Dedifferentiated amniotic fluid mesenchymal stem cell (primary cell): ENCODE results near the gene UTS2B.
A peak's percentile ranks its signal among the peaks of the same experiment; 100 is the strongest.

ENCODE experiments used
- DNase-seq: peaks from one replicate; pipeline ENCODE4 v3.0.0-alpha.2; 2016; ENCODE audit errors: extremely low spot score

The UTS2B gene

GRCh38 chr3:191352014-191352413, 21.7 kb upstream of the UTS2B start:
- no peak for DNase-seq

- no peak for DNase-seq
Observed at GRCh38 chr3:191350396-191351090, 20.2 kb upstream of the UTS2B start.

- DNase-seq: no peak
Observed at GRCh38 chr3:191348098-191348497, 17.8 kb upstream of the UTS2B start.

DNA sequence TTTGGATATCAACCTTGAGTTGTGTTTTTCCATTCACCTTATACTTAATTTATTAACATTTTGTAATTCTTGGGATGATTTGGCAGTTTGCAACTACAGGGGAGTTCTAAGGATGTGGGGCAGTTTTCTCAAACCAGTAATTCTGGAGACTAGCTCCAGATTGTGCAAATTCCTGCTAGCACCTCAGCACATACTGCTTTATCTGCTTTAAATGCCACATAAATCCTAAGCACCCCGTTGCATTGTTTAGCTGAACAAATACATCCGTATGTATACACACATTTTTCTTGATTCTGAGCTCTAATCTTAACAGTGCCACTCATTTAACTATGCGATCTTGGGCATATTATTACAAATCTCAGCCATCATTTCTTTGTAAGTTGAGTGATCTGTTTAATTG, 16.9 kb upstream of the UTS2B start:
- no peak for DNase-seq

DNA sequence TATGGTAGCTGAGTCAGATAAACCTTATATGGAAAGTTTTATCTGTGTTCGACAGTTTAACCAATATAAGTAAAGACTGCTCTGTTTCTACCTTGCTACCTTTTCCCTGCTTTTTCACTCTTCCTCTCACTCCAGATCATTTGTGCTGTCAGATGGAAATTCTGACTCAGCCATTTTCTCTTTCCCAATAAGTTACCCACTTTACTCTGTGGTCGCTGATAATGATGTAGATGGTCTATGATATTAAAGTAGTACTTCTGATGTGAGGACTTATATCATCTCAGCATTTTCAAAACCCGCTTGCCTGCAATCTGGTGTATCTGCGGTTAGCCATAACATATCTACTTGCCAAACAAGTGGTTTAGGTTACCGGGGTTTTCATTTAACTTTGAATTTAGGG, 15.0 kb upstream of the UTS2B start:
- no peak for DNase-seq

- DNase-seq: no peak
Observed at GRCh38 chr3:191343913-191344312, 13.6 kb upstream of the UTS2B start.

DNA sequence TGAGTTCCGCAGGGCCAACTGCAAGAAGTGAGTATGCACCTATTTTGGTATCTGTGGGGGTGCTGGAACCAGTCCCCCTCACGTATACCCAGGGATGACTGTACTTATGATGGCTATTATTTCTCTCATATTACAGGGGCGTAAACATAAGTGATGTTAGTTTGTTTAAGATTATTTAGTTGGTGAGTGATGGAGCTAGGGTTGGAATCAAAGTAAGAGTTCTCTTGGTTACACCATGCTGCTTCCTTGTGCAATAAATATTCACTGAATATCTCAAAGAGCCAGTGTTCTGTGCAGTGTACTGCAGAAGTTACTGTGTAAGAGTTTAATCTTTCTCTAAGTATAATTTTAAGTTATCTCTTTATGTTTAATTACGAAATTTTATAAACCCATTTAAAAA, 12.8 kb upstream of the UTS2B start:
- no peak for DNase-seq

- DNase-seq: no peak
Observed at GRCh38 chr3:191342411-191342810, 12.1 kb upstream of the UTS2B start.

- no peak for DNase-seq
Observed at GRCh38 chr3:191342006-191342405, 11.7 kb upstream of the UTS2B start.

GRCh38 chr3:191340966-191341365, 10.6 kb upstream of the UTS2B start:
- DNase-seq: no peak

DNA sequence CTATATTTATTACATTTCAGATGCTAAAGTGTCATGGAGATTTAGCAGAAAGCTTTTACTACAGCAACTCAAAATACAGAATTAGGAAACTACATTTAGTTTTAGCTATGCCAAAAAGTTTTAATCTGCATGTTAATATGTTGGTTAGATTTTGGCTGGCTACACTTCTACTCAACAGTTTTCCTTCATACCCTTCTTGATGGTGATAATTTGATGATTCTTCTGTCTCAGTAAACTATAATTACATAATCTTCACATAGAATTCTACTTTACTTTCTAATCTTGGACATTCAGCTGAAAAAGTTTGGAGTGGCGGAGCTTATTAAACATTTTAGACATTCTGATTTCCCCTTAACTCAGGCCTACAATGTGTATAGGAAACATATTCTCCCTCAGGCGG, 10.0 kb upstream of the UTS2B start:
- DNase-seq: no peak

DNA sequence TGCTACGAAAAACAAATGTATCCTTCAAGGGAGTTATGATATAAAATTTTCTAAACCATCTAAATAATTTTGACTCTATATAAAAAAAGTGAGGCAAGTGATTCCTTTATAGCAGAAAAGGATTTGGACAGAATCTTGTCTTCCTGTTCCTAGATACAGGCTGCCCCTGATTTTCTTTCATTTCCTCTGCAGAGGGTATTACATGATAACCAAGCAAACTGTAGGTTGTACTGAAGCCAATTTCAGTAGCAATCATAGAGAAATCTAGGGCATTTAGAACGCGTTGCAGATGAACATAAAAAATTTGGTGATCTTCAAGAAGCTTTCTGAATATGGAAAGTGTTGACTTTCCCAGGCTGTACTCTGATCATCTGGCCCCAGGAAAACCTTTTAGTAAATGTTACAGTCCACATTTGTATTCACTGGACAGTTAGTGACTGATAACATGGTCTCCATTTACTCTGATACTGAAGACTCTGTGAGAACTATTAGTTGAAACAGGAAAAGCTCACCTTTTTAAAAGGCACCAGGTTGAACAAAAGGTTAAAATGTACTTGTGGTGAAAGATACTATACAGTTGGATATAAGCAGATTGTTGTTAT, 9.1 kb upstream of the UTS2B start:
- DNase-seq: no peak

- no peak for DNase-seq
Observed at GRCh38 chr3:191338177-191338488, 7.8 kb upstream of the UTS2B start.

DNA sequence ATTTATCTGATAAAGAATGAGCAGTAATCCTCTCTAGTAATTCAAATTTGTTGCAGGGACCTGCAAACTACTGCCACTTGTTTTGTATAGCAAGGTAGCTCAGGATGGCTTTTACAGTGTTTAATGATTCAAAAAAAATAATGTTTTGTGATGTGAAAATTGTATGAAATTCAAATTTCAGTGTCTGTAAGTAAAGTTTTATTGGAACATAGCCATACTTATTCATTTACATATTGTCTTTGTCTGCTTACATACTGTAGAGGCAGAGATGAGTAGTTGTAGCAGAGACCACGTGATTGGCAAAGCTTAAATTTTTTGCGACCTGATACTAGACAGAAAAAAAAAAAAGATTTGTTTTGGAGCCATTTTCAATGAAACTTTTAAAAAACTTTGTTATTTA, 6.5 kb upstream of the UTS2B start:
- DNase-seq: no peak

DNA sequence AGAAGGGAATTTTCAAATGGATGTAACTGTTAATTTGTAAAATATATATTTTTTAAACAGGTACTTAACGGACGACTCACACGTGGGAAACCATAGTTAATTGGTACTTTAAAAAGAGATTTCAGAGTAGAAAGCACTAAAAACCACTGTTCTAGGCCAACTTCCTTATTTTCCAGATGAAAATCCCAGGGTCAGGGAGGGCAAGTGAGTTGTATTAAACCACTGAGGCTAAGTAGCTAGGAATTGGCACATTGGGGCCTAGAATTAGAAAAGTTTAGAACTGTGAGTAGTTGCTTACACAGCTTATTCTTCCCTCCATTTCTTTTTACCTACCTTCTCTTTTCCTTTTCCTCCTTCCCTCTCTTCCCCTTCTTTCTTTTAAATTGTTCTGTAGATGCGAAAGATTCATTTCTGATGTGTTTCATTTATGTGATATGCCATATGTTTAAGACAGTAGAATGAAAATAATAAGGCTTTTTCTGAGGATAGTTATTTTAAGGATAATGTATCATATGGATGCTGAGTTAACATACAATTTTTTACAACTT, 4.1 kb upstream of the UTS2B start:
- no peak for DNase-seq

- DNase-seq: no peak
Observed at GRCh38 chr3:191333298-191333880, 3.1 kb upstream of the UTS2B start.

DNA sequence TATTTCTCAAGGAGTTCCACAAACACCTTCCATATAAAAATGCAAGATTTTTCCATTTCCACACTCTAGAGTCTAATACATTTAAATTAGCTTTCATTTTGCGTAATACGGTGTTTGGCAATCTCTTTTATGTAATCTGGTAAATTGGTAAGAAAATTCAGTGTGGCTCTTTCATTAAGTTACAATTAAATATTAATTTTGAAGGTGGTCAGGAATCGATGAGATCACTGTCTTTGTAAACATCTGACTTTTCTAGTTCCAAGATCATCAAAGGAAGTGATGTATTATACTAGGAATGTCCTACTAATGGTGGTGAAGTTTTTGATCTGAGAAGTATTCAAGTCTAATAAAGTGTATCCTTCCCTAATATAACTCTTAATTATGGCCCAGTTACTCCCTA, 1.1 kb upstream of the UTS2B start:
- DNase-seq: no peak

GRCh38 chr3:191330530-191331048, 263 bp upstream of the UTS2B start:
- DNase-seq: peak; percentile 62

- peak; percentile 49 for DNase-seq
Observed at GRCh38 chr3:191328962-191329653, 1.2 kb downstream of the UTS2B start, which contains the start of gene CCDC50. Gene CCDC50 (plus strand): TSS chr3:191329394. CDS start chr3:191329675, 281 bp downstream.

- DNase-seq: no peak
Observed at GRCh38 chr3:191328383-191328961, 1.9 kb downstream of the UTS2B start.

DNA sequence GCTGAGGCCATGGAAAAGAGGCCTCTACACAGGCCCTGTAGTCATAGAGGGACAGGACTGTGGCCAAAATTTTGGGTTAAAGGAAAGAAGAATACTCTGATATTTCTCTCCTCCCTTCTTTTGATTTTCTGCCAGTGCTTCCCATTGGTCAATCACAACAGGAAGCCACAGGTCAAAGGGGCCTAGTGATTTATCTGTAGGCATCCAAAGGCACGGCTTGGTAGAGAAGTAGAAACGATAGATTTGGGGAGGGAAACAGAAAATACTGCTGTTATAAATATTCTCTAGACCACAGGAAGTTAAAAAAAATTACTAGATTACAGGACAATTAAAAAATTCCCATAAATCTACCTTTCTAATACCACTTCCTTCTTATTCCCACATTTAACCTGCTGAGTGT, 2.8 kb downstream of the UTS2B start:
- no peak for DNase-seq

- no peak for DNase-seq
Observed at GRCh38 chr3:191324936-191325335, 5.4 kb downstream of the UTS2B start.
